Globus pallidus (tissue), 1 donor: ENCODE results near the gene PPP2R3A.
"Not testable (repeated sequence)": the region's sequence is repeated elsewhere in the genome, so short reads cannot be mapped to it uniquely, and the experiment has no call there.

Experiments
- DNase-seq: peaks from one replicate; pipeline ENCODE4 v3.0.0-alpha.2; 2015; ENCODE audit warnings: low spot score

The PPP2R3A gene

DNA sequence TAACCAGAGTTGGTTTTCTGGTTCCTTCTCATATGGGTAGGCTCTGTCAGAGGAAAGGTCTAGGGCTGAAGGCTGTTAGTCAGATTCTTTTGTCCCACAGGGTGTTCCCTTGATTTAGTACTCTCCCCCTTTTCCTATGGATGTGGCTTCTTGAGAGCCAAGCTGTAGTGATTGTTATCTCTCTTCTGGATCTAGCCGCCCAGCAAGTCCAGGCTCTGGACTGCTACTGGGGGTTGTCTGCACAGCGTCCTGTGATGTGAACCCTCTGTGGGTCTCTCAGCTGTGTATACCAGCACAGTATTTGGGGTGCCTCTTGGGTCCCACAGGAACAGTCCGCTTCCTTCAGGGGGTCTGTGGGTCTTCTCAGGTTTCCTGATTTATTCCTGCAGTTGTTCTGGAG is 70.8 kb downstream of the PPP2R3A start:
- DNase-seq, result no peak

DNA sequence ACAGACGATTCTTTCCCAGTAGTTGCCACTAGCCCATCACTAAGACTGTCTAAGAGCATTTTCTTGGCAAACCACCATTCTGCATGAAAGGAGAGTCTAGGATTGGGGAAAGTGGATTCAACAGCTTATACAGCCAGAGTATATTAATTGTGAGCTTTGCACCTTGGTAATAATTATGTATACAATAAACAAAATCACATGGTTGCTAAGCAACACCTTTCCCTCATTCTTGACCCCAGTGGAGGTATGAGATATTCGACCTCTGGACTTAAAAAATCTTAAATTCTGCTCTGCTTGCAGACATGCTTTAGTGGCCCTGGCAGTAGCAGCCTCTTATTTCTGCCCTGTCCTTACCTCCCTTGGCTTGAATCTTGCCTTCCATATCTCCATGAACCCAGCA is 73.1 kb downstream of the PPP2R3A start:
- no peak for DNase-seq

DNA sequence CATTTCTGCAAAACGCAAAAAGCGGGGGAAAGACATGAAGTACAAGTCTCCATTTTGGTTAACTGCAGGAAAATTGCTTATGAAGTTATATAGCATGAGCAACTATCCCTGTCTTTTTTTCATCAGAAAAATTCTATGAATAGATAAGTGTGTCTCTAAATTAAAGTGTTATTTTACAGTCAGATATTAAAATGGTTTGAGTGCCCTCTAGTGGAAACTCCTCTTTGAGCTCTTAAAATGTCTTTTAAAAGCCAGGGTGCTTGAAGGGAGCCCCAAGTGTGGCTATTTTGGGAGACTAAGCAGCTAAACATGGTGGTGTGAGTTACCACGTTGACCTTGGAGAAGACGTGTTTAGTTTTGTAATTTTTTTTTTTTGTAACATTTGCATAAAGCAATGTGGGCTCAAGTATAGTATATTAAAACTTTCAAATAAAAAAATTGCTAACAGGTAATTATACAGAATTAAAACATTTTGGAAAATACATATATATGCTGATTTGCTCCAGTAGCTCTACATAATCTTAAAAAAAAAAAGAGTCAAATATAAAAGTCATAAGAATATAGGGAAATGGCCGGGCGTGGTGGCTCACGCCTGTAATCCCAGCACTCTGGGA is 77.2 kb downstream of the PPP2R3A start:
- peak; percentile 64 for DNase-seq

DNA sequence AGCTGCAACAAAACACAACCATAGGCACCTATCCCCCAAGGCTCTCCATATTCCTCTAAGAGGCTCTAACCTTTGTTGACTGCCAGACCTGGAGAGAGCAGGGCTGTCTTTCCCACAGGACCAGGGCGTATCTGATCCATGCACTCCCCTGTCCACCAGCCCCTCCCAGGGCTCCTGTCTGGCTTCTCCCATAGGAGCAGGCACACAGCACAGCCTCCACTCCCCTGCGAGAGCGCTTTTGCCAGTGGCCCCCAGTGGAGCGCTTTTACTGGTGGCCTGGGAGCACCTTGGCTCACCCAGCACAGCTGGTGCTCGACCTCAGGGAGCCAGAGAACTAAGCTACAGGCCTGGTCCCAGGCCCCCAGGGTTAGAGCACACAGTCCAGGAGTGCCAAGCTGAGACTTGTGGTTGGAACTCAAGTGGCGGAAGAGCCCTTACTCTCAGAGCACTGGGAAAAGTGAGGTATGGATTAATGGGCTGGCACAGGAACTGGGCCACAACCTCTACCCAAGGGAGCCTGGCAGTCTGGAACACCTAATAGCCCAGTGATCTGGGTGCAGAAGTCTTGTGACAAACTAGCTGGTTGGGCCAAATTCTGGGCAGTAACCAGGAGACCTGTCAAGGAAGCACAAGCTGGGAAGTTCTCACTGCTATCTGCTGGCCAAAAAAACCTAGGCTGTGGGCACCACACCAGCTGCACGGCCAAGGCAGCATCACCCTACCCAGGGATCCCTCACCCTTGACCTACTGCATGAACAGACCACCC is 79.6 kb downstream of the PPP2R3A start:
- no peak for DNase-seq

DNA sequence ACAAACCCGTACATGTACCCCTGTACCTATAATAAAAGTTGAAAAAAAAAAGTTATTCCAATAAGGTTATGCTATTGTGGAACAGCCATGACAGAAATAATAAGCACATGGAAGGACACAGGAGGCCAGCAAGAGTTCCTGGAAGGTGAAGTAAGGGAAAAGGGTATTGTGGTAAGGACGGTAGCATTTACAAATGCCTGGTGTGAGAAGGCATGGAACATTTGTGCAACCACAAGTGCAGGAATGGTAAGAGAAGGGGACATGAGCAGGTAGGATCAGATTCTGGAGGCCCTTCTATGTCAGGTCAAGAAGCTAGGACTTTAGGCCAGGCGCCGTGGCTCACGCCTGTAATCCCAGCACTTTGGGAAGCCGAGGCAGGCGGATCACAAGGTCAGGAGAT is 82.5 kb downstream of the PPP2R3A start:
- no peak for DNase-seq

DNA sequence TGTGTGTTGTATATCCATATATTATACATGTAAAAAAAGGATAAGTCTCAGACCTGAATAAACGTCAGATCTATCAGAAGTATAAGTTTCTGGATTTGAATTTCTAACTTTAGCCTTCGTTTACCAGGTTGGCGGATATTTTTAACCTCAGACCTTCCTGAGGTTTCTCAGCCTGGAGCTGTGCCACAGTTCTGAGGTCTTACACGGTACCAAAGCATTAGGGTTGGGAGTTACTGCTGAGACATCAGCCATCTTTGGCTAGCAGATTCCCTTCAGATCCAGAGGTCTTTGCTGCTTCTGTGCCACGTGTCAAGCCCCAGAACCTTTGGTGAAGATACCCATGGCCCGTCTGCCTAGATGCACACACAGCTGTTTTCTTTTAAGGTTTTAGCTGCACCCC is 84.7 kb downstream of the PPP2R3A start:
- no peak for DNase-seq

DNA sequence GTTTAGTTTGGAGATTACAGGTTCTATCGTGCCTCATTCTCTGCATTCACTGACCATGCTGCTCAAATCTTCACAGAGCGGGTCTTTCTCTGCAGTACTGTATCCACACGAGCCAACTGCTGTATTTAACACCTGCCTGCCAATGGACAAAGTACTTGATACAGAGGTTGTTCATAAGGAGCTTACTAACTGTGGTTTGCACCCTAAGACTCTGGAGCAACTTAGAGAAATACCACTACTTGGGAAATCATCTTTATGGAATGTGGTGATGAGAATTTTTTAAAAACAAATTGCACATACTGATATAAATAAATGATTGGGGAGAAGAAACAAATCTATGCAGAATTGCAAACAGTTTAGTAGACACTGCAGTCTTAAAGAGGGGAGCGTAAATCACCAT is 90.0 kb downstream of the PPP2R3A start:
- no peak for DNase-seq

DNA sequence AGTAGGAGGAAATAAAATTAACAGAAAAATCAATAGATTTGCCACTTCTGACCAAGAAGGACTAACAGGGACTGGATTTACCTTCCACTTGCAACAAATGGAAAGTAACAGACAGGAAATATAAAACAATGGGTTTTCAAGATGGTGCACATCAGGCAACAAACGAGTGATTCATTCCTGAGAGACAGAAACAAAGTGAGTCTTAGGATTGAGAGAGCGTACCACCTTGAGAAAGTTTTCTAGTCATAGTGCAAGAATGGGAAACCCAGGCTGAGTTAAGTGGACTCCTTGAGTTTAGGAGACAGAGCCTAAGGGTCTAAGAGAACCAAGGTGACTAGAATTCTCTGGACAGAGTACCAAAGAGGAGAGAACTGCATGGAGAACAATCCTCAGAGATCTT is 101.7 kb downstream of the PPP2R3A start:
- DNase-seq, result no peak

DNA sequence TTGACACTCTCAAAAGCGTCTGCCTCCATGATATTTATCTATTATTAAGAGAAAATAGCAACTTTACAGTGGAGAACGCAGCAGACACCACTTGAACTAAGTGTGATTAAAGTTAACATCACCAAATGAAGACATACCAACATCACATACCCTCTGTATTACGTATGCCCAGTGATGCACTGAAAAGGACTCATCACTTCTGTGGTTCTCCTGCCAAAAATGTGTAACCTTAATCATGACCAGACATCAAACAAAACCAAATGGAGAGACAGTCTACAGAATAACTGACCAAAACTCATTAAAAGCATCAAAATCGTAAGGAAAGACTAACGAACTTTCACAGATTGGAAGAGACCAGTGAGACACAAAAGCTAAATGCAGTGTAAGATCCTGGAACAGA is 103.2 kb downstream of the PPP2R3A start:
- DNase-seq, result no peak

DNA sequence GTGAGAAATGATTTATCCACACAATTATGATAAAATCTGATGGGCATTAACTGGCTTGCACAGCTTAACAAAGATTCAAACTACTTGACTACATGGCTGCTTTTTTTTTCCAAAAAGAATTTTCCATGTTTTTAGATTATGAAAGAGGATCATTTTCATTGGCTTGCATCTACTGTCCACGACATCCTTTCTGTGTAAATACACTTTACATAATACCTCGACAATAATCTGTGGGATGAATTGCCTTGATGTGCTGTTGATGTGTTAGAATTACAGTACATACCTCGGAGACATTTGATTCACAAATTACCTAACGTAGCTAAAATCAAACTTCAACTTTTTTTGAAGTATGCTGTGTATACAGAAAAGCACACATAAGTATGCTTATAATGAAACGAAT is 104.4 kb downstream of the PPP2R3A start:
- no peak for DNase-seq

DNA sequence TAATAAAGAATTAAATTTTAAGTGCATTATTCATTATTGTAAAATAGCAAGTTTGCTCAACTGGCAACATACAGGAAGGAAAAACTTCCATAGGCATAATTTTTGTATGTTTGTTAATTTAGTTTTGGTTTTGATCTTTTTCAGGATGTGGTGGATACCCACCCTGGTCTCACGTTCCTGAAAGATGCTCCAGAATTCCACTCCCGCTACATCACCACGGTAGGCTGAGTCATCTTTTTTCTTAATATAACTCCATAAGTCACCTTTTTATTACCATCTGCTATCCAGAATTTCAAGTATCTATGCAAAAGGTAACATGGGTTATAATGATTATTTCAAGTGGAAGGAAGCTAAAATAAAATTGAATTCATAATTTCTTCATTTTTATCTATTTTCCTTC is 104.8 kb downstream of the PPP2R3A start:
- no peak for DNase-seq

DNA sequence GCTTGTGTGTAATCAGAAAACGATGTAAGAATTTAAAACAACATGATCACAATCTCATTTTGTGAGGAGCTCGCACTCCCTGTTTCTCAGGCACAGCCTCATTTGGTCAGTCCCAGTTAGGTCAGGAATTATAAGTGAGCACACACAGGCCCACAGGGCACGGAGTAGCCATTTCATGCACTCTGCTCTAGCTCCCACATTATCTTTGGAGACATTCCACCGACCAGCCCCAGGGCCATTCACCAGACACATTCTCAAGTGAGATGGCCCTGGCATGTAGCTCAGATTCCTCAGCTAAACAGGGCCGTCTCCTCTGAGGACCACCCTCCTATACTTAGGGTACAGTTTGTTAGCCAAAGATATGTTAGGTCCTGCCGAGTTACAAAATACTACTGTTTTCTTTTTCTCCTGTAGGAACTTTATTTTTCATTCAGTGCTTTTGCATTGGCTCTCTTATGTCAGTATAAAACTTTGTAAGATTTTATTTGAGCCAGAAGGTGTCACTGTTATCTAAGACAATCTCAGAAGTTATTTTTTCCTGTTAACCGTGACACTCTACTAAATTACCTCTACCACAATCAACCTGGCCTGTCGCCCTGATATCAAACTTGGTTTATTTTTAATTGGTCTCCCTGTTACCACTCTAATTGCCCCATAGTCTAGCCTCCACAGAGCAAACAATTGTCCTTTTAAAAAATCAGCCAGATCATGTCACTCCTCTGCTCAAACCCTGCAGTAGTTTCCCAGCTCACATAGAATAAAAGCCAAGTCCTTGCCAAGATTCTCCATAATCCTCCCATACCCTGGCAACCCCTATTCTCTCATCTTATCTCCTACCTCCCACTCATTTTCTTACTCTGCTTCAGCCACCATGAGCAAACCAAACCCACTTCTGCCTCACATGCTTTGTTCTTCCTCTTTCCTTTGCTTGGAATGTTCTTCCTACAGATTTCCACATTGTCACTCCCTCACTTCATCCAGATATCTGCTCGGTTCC is 105.7 kb downstream of the PPP2R3A start:
- peak; percentile 7 for DNase-seq

DNA sequence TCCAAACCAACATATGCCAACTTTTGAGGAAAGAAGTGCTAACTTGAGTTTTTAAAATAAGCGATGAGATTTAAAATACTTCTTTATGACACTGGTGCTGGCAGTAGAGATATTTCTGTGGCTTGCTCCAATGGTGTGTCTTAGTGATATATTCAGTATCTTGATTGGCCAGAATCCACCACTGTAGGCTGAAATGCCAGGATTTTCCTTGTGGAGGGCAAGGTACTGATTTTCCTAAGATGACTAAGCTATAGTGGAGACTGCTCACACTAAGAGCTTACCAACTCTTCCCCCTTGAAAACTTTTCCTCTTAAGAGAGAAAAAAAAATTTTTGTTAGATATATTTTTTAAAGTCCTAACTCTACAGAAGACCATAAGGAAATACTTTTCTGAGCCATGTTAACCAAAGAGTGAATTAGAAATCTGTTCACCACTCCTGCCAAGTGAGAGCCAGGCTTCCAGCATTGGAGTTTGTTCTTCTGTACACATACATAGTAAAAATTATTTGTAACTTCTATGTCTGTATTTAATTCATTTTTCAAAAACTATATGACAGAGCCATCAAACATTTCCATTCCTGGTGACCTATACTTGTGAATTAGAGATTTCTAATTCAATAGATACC is 109.1 kb downstream of the PPP2R3A start:
- no peak for DNase-seq

DNA sequence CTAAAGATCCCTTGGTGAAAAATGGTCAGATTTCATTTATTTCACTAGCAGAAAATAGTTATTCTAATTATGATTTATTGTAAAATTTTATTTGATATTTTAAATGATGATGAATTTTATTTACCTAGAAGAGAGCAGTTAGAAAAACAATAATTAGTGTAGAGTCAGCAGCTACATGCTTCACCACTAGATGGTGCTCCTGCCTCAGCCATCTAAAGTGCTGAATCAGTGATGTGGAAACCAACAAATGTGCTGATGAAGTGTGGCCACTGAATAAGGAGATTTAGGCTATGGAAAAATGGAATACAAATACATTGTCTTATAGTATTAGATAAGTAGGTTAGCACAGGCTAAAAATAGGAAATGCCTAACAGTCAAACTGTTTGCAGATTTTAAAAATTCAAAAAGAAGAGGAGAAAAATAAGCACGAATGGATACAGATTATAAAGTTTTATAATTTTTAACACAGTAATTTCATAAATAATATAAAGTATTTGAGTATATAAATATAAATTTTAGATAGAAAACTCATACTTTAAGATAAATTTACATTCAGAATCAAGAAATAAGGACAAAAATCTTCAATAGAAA is 109.8 kb downstream of the PPP2R3A start:
- DNase-seq, result peak; percentile 80

DNA sequence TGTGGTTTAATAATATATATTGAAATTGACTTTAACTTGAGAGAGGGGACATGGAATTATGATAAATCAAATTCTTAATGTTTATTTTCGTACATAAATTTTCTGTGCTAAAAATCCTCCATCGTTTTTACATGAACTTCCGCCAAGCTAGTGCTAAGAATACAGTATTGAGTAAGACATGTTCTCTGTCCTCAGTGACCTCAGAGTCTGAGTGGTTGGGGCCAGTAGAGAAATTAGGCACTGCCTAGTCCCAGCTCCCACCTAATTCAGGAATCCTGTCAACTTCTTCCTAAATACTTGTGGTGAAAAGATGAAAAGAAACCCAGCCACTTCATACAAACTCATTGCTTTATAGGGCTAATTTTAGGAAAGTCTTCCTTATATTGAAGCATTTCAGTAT is 110.3 kb downstream of the PPP2R3A start:
- DNase-seq, result no peak

DNA sequence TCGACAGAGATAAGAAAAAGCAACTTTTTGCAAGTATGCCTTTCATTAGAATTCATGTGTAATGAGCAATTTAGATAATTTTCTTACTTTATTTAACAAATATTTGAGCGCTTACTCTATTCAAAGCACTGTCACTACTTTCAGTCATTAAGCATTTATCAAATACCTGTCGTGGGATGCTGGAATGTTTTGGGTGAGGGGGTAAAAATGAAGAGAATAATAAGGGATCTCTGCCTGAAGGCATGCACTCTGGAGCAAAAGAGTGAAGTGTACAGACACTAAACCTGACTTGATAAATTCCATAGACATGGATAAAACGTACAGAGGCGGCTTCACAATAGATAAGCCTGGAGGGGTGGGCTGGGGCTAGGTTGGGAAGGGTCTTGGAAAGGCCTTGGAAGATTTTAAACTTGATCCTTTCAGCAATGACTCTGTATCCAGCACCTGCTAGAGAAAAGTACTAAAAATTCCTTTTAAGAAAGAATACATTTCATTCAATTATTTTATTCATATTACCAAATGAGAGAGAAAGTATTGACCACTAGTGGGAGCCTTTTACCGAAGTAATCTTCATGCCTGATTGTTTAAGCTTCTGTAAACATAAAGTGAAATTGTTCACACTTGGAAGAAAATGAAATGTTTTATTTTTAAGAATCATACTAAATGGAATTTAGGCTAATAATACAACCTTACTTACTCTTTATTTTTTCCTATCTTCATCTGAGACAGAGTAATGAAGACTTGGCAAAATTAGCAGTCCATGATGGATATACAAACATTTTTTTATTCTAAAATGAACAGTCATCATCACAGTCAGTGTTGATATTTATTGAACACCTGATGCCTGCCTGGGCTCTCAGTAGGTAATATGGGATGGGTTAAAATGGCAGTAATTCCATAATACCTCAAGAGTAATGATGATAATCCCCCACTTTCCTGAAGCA is 113.2 kb downstream of the PPP2R3A start:
- DNase-seq, result peak; percentile 34

DNA sequence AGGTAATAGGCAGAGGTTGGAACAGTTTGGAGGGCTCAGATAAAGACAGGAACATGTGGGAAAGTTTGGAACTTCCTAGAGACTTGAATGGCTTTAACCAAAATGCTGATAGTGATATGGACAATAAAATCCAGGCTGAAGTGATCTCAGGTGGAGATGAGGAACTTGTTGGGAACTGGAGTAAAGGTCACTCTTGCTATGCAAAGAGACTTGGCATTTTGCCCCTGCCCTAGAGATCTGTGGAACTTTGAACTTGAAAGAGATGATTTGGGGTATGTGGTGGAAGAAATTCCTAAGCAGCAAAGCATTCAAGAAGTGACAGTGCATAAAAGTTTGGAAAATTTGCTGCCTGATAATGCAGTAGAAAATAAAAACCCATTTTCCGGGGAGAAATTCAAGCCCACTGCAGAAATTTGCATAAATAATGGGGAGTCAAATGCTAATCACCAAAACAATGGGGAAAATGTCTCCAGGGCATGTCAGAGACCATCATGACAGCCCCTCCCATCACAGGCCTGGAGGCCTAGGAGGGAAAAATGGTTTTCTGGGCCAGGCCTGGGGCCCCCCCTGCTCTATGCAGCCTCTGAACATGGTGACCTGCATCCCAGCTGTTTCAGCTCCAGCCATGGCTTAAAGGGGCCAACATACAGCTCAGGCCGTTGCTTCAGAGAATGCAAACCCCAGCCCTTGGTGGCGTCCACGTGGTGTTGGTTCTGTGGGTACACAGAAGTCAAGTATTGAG is 118.3 kb downstream of the PPP2R3A start:
- not testable (repeated sequence) for DNase-seq

DNA sequence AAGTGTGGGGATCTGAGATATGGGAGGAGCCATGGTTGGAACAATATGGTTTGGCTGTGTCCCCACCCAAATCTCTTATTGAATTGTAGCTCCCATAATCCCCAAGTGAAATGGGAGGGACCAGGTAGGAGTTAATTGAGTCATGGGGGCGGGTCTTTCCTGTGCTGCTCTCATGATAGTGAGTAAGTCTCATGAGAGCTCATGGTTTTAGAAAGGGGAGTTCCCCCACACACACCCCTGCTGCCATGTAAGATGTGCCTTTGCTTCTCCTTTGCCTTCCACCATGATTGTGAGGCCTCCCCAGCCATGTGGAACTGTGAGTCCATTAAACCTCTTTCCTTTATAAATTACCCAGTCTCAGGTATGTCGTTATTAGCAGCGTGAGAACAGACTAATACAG is 119.5 kb downstream of the PPP2R3A start:
- not testable (repeated sequence) for DNase-seq

DNA sequence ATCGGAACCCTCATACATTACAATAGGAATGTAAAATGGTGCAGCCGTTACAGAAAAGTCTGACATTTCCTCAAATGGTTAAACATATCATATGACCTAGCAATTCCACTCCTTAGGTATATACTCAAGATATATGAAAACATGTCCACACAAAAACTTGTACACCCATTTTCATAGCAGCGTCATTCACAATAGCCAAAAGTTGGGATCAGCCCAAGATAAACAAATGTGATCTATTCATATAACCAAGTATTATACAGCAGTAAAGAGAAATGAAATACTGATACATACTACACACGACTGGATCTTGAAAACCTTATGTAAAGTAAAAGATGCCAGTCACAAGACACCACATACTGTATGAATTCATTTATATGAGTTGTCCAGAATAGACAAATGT is 128.2 kb downstream of the PPP2R3A start:
- no peak for DNase-seq

DNA sequence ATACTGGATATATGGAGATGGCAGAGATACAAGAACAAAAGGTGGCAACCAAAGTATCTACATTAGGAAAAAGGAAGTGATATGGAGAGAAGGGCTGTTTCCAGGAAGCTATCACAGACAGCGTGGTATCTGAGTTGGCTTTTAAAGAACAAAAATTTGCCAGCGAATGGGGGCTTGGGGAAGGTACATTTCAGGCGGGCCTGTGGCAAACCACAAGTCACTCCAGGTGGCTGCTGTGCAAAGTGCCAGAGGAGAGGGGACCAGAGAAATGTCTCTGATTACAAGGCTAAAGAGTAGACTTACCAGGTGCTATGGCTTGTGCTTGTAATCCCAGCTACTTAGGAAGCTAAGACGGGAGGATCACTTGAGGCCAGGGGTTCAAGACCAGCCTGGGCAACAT is 139.5 kb downstream of the PPP2R3A start:
- no peak for DNase-seq
